ENCODE data around the gene UCP2.

DNA sequence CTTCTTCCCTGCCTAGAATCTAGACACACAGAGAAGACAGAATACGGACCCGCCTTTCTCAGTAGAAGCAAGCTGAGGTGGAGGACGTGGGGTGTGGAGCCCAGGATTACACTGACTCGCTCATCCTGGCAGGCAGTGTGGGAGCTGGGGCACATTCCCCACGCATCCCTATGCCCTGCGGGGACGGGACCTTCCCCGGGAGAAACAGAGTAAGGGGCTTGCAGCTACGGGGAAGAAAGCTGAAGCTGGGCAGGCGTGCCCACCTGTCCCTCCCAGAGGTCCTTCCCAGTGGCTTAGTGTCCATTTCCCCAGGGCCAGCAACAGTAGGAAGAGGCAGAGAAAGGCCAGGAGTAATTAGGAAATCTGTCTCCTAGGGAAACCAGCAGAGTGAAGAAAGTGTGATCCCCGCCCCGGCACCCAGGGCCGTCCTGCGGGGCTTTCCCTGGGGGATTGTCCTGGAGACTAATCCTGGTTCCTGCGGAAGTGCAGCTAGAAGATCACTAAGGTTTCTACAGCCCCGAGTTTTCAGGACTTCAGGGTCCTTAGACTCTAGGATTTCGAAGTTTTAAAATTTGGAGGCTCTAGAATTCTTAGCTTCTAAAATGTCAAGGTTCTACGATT, 24.0 kb downstream of the UCP2 start:
- TF ChIP-seq, protein P1, sequence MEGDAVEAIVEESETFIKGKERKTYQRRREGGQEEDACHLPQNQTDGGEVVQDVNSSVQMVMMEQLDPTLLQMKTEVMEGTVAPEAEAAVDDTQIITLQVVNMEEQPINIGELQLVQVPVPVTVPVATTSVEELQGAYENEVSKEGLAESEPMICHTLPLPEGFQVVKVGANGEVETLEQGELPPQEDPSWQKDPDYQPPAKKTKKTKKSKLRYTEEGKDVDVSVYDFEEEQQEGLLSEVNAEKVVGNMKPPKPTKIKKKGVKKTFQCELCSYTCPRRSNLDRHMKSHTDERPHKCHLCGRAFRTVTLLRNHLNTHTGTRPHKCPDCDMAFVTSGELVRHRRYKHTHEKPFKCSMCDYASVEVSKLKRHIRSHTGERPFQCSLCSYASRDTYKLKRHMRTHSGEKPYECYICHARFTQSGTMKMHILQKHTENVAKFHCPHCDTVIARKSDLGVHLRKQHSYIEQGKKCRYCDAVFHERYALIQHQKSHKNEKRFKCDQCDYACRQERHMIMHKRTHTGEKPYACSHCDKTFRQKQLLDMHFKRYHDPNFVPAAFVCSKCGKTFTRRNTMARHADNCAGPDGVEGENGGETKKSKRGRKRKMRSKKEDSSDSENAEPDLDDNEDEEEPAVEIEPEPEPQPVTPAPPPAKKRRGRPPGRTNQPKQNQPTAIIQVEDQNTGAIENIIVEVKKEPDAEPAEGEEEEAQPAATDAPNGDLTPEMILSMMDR (conservative IDR thresholded peaks at IDR 0.05; ENCODE audit: low read length): no peak
- no peak for TF ChIP-seq EZH2phosphoT487 (IDR thresholded peaks at IDR 0.05; ENCODE audit: borderline replicate concordance, low read depth, low read length)
